Mucosa of stomach (tissue), 1 donor: ENCODE measurements around the gene ETS2.

Source experiments
- H3K27me3 ChIP-seq: one replicate; pipeline ENCODE4 v1.7.0; 2013; ENCODE audit warnings: mild to moderate bottlenecking, low read length; ENCODE audit not compliant: control insufficient read depth, insufficient read depth
- H3K36me3 ChIP-seq: one replicate; pipeline ENCODE4 v1.7.0; 2013; ENCODE audit warnings: low read length; ENCODE audit not compliant: control insufficient read depth, insufficient read depth
- H3K4me1 ChIP-seq: one replicate; pipeline ENCODE4 v1.7.0; 2013; ENCODE audit warnings: mild to moderate bottlenecking, low read length; ENCODE audit not compliant: control insufficient read depth, insufficient read depth
- H3K4me3 ChIP-seq: one replicate; pipeline ENCODE4 v1.7.0; 2013; ENCODE audit warnings: low read length
- H3K9ac ChIP-seq: one replicate; pipeline ENCODE4 v1.7.0; 2013; ENCODE audit warnings: mild to moderate bottlenecking, low read length, moderate library complexity
- H3K9me3 ChIP-seq: one replicate; pipeline ENCODE4 v1.7.0; 2013; ENCODE audit warnings: mild to moderate bottlenecking, low read length, moderate library complexity; ENCODE audit not compliant: control insufficient read depth
- donor health status: Pancreatic carcinoma.

The ETS2 gene

DNA sequence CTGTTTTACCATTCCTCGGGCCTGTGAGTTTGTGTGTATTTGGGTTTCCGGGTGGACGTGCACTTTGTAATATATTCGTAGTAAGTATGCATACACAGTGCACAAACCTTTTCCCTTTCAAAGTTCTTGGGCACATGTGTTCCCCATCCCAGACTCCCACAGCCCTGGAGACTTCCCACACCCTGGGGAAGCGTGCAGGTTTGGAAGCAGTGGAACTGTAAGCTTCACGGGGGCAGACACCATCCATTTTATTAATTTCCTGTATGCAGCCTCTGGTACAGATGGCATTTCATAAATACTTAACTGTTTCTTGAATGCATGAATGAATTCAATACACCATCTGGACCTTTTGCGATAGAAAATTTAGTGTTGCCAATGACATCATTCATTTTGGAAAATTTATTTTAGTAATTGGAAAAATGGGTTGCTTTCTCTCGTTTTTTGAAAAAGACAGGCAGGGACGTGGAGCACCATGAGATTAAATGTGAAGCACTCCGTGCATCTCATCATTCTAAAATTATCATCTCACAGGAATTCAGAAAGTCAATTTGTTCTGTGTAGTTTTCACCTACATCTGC, 10.8 kb downstream of the ETS2 start:
- Histone ChIP-seq H3K4me3 (no peak overlapping the region), H3K9me3 (no peaks in the 10 kb centered on the region), H3K9ac (no peak overlapping the region), H3K27me3 (no peaks in the 10 kb centered on the region), H3K4me1 (peaks cover 12% of the 10 kb centered on the region), H3K36me3 (peaks cover 48% of the 10 kb centered on the region)

- H3K4me1 ChIP-seq = peaks cover 12% of the 10 kb centered on the region
- no peak overlapping the region for H3K9ac ChIP-seq
Observed at GRCh38 chr21:38817371-38818324, 11.9 kb downstream of the ETS2 start.

GRCh38 chr21:38818325-38818723, 12.6 kb downstream of the ETS2 start:
- Histone ChIP-seq H3K9me3 (no peaks in the 10 kb centered on the region), H3K4me3 (no peak overlapping the region), H3K36me3 (peaks cover 50% of the 10 kb centered on the region), H3K9ac (no peak overlapping the region), H3K4me1 (peaks cover 12% of the 10 kb centered on the region), H3K27me3 (no peaks in the 10 kb centered on the region)

More at GRCh38 chr21:38817371-38818324, 11.9 kb downstream of the ETS2 start:
- Histone ChIP-seq H3K36me3 (peaks cover 55% of the 10 kb centered on the region), H3K9me3 (no peaks in the 10 kb centered on the region), H3K27me3 (no peaks in the 10 kb centered on the region), H3K4me3 (no peak overlapping the region)

- H3K27me3 ChIP-seq = no peaks in the 10 kb centered on the region
- peaks cover 12% of the 10 kb centered on the region for H3K4me1 ChIP-seq
- H3K9me3 ChIP-seq = no peaks in the 10 kb centered on the region
- H3K36me3 ChIP-seq = peaks cover 48% of the 10 kb centered on the region
- H3K4me3 ChIP-seq = no peak overlapping the region
- no peak overlapping the region for H3K9ac ChIP-seq
Observed at GRCh38 chr21:38819051-38819718, 13.5 kb downstream of the ETS2 start.

DNA sequence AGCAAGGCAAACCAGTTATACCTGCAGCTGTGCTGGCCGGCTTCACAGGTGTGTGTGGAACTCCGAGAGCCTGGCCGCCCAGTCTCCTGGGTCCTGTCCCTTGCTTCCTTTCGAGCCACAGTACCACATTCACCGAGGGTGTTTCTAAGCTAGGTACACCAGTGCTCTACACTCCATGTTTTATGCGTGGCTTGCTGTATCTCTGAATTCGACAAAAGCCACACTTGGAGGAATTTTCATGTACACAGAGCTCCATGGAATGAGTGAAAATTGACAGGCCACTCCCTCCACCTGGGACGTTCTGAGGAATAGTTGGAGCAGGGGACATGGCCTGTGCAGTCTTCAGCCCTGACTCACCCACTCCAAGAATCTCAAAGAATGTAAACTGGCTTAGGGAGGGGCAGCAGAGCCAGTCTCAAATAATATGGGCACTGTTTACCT, 14.0 kb downstream of the ETS2 start:
- no peak overlapping the region for H3K4me3 ChIP-seq
- H3K27me3 ChIP-seq = no peaks in the 10 kb centered on the region
- no peaks in the 10 kb centered on the region for H3K9me3 ChIP-seq
- peaks cover 44% of the 10 kb centered on the region for H3K36me3 ChIP-seq
- H3K9ac ChIP-seq = no peak overlapping the region
- H3K4me1 ChIP-seq = peaks cover 12% of the 10 kb centered on the region

DNA sequence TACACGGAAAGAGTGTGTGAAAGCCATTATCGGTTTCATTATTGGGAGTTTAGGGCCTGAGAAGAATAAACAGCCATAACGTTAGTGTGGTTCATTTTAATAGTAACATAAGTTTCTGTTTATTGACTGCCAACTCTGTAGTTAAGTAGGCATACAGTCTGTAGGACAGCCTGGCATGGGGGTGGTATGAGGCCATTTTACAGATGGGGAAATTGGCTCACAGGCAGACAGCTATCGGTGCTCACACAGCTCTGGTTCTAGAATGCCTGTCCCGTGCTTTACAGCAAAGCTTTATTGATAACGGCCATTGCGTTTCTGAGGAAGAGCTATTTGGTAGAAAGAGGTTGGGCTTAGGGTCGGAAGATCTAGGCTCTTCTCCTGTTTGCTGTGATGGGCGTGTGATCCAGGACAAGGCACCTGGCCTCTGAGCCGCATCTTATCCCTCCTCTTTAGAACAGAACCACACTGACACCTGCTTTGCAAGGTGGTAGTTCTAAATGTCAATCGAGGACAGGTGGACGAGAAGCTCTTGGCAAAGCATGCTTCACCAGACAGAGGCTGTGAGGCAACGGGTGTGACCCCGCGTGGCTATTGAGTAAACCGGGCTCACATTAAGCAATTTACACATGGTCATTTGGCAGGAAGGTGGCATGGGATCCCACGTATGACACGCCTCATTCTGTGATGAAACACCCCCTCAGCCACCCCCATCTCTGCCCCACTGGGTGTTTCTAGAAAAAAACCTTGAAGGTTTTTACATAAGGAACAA, 14.9 kb downstream of the ETS2 start:
- Histone ChIP-seq H3K27me3 (no peaks in the 10 kb centered on the region), H3K9ac (no peak overlapping the region), H3K4me3 (no peak overlapping the region), H3K9me3 (no peaks in the 10 kb centered on the region), H3K36me3 (peaks cover 38% of the 10 kb centered on the region), H3K4me1 (peaks cover 12% of the 10 kb centered on the region)

DNA sequence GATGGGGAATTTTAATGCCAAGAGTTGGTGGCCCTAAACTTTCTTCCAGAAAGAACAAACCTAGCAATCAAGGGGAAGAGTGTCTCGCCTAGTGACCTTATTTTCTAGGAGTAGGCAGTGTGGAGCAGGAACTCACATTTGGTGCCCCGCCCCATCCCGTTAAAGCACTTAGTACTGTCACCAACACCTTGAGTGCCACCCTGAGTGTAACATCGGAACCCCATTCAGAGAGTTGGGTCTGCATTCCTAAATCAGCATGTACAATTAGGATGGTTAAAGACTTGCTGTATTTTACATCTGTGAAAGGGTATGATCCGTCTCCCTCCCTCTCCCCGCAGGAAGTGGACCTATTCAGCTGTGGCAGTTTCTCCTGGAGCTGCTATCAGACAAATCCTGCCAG, 15.5 kb downstream of the ETS2 start:
- no peak overlapping the region for H3K9ac ChIP-seq
- peaks cover 38% of the 10 kb centered on the region for H3K36me3 ChIP-seq
- peaks cover 12% of the 10 kb centered on the region for H3K4me1 ChIP-seq
- no peaks in the 10 kb centered on the region for H3K27me3 ChIP-seq
- no peak overlapping the region for H3K4me3 ChIP-seq
- no peaks in the 10 kb centered on the region for H3K9me3 ChIP-seq

- Histone ChIP-seq H3K4me3 (no peak overlapping the region), H3K27me3 (no peaks in the 10 kb centered on the region), H3K9ac (no peak overlapping the region), H3K36me3 (peaks cover 38% of the 10 kb centered on the region), H3K4me1 (peaks cover 12% of the 10 kb centered on the region), H3K9me3 (no peaks in the 10 kb centered on the region)
Observed at GRCh38 chr21:38821959-38822682, 16.4 kb downstream of the ETS2 start.

GRCh38 chr21:38822778-38823238, 17.1 kb downstream of the ETS2 start:
- peaks cover 38% of the 10 kb centered on the region for H3K36me3 ChIP-seq

DNA sequence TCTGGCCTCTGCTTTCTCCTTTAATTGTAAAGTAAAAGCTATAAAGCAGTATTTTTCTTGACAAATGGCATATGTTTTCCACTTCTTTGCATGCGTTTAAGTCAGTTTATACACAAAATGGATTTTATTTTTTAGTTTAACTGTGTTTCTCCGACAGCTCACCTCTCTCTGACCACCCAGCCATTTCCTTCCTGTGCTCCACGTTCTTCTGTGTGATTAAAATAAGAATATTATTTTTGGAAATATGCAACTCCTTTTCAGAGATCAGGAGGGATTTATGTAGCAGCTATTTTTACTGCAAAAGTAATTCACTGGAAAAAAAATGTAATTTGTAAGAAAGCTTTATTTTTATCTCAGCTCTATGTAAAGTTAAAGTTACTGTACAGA, 18.0 kb downstream of the ETS2 start:
- Histone ChIP-seq H3K9ac (no peak overlapping the region), H3K27me3 (no peaks in the 10 kb centered on the region), H3K36me3 (peaks cover 30% of the 10 kb centered on the region)

More at GRCh38 chr21:38822778-38823238, 17.1 kb downstream of the ETS2 start:
- H3K4me1 ChIP-seq = peaks cover 10% of the 10 kb centered on the region
- no peak overlapping the region for H3K4me3 ChIP-seq
- H3K9me3 ChIP-seq = no peaks in the 10 kb centered on the region
- H3K9ac ChIP-seq = no peak overlapping the region
- no peaks in the 10 kb centered on the region for H3K27me3 ChIP-seq

More for the DNA sequence above, 18.0 kb downstream of the ETS2 start:
- Histone ChIP-seq H3K9me3 (no peaks in the 10 kb centered on the region), H3K4me3 (no peak overlapping the region), H3K4me1 (peaks cover 8% of the 10 kb centered on the region)
